T follicular helper cell (primary cell): ENCODE measurements around the gene LSM3.

Experiments
- DNase-seq: peaks from one replicate; pipeline ENCODE4 v3.0.0-alpha.2; 2020; ENCODE audit warnings: low read depth

Gene LSM3

DNA sequence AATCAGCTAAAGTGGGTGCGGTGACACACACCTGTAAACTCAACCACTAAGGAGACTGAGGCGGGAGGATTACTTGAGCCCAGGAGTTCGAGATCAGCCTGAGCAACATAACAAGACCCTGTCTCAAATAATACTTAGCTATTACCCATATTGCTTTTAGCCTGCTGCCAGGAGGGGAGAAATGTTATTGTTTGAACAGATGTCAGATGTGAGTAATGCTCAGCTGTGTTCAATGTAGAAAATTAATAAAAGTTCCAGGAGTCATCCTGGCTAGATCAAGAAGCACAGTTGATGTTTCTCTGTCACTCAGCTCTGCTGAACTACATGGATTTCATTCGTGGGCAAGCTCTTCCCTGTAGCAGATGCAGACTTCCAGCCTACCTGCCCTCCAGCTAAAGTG is 22.2 kb downstream of the LSM3 start:
- no peak for DNase-seq

DNA sequence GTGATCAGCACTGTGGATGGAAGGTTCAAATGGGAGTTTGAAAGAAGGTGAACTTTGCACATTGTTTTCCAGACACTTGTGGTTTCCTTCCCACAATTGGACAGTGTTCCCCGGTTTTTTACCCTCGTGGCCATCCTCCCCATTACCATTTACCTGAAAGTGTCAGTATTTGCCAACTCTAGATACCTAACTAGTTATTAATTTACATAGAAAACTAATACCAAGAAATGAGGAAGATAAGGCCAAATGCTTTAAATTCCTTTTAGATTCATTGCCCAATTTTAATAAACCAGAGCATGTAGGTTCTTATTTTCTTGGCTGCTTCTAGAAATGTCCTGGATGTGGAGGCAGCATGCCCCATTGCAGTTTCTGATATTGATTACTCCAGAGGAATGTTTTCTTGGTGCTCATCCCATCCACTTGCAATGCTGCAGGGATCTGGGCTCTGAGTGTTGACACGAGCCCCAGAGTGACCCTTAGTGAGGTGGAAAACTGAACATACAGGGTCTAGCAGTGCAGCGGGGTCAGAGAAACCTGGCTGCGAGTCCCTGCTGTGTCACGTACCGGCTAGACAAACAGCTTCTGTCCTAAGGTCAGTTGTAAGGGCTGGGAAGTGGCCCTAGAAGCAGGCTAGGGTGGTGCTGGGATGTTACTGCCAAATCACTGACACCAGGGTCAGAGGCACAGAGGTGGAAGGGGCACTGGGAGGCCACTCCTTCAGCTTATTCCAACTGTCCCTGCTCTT is 23.5 kb downstream of the LSM3 start:
- DNase-seq, result no peak

DNA sequence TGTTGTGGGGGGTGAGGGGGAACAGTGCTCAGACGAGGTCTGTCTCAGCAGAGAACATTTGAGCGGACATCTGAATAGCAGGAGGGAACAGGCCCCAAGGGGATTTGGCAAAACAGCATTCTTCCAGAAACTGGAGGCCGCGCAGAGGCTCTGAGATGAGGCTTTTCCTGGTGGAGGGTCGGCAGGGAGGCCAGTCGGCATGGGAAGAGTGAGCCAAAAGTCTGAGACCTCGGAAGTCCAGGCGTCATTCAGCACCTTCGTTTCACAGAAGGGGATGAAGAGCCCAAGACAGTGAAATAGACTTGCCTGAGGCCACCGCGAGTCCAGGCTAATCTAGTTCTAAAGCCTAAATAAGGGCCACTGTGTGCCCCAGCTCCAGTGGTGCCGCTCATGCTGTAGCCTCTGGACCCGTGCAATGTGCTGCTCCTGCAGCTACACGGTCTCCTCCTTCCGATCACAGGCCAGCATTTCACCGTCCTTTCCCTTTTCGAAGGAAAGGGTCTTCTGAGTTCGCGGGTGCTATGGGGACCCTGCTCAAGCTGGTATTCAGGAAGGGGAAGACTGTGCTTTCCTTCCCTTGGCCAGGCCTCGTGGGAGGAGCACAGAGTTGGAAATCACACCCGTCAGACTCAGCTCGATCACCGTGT is 24.4 kb downstream of the LSM3 start:
- DNase-seq, result no peak

DNA sequence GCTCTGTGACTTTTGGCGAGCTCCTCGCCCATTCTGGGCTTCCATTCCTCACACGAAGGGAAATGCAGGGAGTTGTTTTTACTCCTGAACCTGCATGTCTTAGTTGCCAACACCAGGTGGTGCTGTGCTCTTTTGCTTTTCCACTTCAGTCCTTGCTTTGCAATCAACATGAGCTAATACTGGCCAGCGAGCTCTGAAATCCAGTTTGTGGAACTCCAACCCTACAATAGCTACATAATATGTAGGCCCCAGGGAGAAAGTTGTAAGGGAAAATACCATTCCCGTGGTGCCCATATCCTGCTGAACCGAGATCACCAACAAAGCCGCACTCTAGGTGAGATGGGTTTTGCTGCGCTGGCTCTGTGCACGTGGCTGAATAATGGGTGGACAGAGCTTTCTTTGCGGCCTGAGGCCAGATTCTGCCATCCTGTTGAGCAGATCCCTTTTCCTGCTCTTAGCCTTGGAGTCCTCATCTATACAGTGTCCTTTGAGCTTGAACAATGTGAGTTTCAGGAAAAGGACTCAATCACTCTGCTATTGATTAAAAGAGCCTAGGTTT is 25.0 kb downstream of the LSM3 start:
- DNase-seq, result peak; percentile 19

DNA sequence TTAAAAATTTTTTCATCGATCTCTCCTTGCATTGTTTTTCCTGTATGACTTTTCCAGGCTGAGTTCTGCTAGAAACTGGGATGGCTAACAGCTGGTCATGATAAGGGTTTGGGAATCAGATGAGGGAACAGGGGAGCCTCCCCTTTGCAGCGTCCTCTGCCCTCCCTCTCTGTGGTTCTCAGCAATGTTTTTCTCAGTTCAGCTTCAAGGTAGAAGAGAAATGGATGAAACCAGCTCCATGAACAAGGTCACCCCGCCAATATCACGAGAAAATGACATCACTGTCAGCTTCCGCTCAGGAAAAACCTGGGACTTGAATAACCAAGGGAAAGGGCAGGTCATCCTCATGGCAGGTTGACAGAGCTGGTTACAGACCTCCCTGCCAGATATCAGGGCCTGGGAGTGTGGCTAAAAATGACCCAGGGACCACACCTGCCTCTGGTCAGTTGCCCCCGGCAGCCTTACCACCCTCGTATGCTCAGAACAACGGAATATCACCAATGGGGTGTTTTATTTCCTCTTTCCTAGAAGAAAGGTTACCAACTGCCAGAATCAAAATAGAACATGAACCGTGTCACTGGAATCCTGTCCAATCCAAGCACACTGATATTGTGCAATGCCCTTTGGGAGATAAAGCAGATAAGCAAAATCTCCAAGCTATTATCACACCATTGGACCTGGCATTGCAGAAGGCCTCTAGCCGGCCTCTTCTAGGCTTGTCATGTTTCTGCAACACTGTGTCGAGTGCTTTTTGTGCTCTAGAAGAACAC is 26.1 kb downstream of the LSM3 start:
- no peak for DNase-seq

DNA sequence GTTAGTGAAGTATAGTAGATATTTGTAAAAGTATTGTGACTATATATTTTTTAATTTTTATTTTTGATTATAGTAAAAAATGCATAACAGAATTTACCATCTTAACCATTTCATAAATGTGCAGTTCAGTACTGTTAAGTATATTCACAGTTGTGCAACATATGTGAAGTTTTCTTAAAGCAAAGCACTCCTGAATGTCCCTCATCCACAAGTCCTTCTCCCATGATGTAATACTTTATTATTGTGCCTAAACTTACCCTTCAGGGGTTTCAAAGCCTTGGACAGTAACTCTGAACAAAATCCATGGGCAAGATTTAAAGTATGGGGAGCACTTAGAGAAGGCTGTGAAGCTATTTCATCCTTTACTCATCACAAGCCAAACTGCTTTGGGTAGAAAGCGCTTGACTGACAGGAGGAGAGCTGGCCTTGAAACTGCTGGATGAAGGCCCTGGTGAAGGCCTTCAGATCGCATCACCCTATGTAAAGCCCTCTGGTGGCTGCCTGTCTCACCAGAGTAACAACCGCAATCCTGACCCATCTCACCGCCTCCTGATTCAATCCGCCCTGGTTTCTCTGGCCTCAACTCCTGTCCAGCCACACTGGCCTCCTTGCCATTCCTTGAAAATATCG is 28.0 kb downstream of the LSM3 start:
- no peak for DNase-seq

- no peak for DNase-seq
Measured at GRCh38 chr3:14208168-14208567, 29.6 kb downstream of the LSM3 start.

DNA sequence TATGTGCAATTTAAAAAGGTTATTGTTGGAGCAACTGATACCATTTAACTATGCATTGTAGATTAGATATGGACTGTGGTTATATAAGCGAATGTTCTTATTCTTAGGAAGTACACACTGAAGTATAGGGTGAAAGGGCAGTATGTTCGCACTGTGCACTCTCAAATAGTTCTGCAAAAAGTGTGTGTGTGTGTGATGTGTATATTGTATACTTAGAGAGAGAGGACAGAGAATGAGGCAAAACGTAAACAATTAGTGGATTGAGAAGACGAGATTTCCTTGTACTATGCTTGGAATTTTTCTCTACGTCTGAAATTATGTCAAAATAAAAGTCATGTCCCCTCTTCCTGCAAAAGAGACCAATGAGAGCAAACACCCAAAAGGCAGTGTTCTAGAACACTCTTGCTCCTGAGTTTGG is 30.4 kb downstream of the LSM3 start:
- no peak for DNase-seq

GRCh38 chr3:14209581-14210289 is 31.1 kb downstream of the LSM3 start:
- no peak for DNase-seq

DNA sequence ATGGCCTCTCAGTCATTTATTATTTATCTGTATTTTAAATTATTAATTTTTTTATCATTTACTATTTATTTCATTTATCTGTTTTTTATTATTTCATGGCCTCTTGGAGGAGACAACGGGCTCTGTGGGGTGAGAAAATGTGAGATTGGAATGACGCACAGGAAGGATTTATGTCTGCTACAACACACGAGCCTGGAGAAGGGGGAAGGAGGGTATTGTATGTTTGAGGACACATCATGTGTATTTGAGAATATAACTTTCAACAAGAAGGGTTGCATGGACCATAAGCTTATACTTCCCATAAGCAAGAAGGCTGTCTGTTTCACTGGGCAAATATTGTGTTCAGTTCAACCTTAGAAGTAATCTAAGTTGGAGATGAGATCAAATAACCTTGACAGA is 31.7 kb downstream of the LSM3 start:
- DNase-seq, result no peak

- no peak for DNase-seq
Measured at GRCh38 chr3:14210843-14211594, 32.4 kb downstream of the LSM3 start.

DNA sequence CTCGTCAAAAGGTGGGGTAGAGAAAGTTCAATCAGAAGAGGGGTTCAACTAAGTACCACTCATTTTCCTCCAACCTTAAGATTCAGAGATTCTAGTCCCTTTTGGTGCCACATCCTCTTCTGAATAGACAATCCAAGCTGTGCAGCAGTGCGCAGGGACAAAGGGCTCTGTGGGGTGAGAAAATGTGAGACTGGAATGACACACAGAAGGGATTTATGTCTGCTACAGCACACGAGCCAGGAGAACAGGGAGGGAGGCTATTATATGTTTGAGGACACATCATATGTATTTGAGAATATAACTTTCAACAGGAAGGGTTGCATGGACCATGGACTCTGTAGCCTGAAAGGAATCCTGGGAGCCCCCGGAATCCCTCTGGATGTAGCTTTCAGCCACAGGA is 33.0 kb downstream of the LSM3 start:
- no peak for DNase-seq

DNA sequence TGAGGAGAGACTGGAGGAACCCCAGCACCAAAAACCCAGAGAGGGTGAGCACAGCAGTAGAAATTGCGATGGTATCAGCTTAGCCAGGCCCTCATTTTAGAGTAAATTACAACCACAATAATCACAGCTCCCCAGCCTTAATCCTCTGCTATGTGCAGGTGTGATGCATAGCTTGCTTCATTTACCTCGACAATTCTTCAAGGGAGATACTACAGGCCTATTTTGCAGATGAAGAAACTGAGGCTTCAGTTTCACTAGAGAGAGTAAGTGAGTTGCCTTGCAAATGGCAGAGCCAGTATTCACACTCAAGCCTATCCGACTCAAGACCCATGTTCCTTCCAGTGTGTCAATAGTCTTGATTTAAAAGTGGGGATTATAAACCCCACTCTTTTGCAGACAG is 33.4 kb downstream of the LSM3 start:
- DNase-seq, result no peak

DNA sequence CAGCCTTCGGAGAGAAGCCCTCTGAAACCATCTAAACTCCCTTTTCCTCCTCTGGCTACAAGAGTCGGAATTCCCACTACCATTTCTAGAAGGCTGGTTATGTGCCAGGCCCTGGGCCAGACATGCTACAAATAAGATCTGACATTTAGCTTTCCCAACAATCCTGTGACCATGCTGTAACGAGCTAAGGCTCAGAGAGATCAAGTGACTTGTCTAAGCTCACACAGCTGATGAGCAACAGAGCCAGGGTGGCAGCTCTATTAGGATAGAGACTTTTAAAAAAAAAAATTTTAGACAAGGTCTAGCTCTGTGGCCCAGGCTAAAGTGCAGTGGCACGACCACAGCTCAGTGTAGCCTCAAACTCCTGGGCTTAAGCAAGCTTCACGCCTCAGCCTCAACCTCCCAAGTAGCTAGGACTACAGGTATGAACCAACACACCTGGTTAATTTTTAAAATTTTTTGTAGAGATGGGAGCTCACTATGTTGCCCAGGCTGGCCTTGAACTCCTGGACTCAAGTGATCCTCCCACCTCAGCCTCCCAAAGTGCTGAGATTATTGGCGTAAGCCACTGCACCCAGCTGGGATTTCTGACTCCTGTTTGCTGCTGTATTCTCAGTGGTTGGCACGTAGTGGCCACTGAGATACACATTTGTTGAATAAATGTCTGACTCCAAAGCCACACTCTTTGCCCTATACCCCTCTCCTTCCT is 34.6 kb downstream of the LSM3 start:
- DNase-seq, result no peak

DNA sequence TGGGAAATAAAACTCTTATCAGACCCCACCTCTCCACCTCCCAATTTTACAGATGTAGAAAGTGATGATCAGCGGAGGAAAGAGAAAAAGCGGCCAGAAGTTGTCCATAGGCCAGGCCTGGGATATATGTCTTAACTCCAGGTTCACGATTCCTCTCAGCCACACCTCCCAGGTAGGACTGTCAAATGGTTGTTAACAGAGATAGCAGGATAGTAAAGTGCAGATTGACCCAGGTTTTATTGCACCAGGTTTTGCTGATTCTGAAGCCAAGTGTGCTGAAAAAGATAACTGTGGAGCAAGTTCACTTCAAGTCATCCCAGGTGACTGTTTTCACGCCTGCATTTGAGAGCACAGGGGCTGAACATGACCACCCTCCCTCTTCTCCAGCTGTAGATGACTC is 36.1 kb downstream of the LSM3 start:
- DNase-seq, result no peak

- DNase-seq, result peak; percentile 51
Measured at GRCh38 chr3:14216257-14217048, 37.8 kb downstream of the LSM3 start.

DNA sequence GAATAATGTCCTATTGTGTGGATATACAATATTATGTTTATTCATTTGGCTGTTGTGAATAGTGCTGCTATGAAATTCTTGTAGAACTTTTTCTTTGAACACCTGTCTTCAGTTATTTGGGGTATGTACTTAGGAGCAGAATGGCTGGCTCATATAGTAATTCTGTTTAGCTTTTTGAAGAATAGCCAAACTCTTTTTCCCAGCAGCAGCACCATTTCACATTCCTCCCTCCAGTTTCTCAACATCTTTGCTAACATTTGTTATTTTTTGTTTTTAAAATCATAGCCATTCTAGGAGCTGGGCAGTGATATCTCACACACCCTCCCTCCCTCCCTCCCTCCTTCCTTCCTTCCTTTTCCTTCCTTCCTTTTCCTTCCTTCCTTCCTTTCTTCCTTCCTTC is 39.7 kb downstream of the LSM3 start:
- DNase-seq, result no peak

DNA sequence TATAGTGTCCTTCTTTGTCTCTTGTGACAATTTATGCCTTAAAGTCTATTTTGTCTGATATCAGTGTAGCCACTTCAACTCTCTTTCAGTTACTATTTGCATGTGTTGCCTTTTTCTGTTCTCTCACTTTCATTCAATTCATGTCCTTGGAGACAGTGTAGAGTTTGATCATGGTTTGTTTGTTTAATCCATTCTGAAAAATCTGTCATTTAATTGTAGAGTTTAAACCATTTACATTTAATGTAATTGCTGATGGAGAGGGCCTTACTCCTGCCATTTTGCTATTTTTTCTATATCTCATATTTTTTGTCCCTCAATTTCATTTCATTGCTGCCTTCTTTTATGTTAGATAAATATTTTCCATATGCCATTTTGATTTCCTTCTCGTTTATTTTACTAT is 42.3 kb downstream of the LSM3 start:
- DNase-seq, result no peak

GRCh38 chr3:14221902-14222301 is 43.3 kb downstream of the LSM3 start:
- no peak for DNase-seq
